GM12878 (cell line): ENCODE results near the gene PLXNA4. TPM values are rescaled to one million over a fixed set of nuclear protein-coding genes. Genes with fewer than 3 reads are reported as not detected.

ENCODE experiments used
- ATAC-seq: fragments of 200-7000 bp; cut with Tn5 transposase; 3 replicates; pipeline ENCODE4 v1.9.1; 2020; ENCODE audit warnings: mild to moderate bottlenecking, moderate library complexity
- BruUV-seq: library from RNA; stranded (reverse); fragments of 400-500 nt; replicated peaks from 2 replicates; lab custom pipeline; 2021; lab: Mats Ljungman, UMichigan
- CTCF ChIA-PET: fragments of 300-600 bp; sonication (Branson Sonifier 250); formaldehyde crosslinking; extraction: SDS; loops from one replicate; lab custom pipeline; 2021; ENCODE audit warnings: inconsistent platforms; lab: Yijun Ruan, JAX
- POLR2A ChIA-PET: fragments of 350-600 bp; formaldehyde crosslinking; extraction: SDS; loops from one replicate; lab custom pipeline; 2021; ENCODE audit warnings: inconsistent platforms; lab: Charles Lee
- RAD21 ChIA-PET: fragments of 300-600 bp; sonication (Branson Sonifier 250); formaldehyde crosslinking; loops from one replicate; lab custom pipeline; 2023; ENCODE audit warnings: antibody characterized with exemption; ENCODE audit not compliant: unreplicated experiment; lab: Charles Lee
- SMC1A ChIA-PET: fragments of 300-600 bp; sonication (Branson Sonifier 250); formaldehyde crosslinking; loops from one replicate; lab custom pipeline; 2023; ENCODE audit not compliant: unreplicated experiment, uncharacterized antibody; lab: Charles Lee
- DNase-seq: peaks from one replicate; pipeline ENCODE4 v3.0.0-alpha.2; 2011; ENCODE audit warnings: low read depth, low spot score
- FAIRE-seq: peaks from 3 replicates; lab custom pipeline; 2011; peaks lifted over from hg19 to GRCh38; lab: Jason Lieb, UNC
- H2AFZ ChIP-seq: 2 replicates; pipeline ENCODE4 v1.6.0; 2011; ENCODE audit warnings: low read depth, low read length, control low read depth; ENCODE audit not compliant: control insufficient read depth
- H3K27ac ChIP-seq: 2 replicates; pipeline ENCODE4 v1.5.1; 2011; ENCODE audit warnings: control low read depth; ENCODE audit not compliant: control insufficient read depth, insufficient read depth
- H3K27me3 ChIP-seq, 2 experiments: replicated peaks in 1 of 2; 2 replicates each; pipeline versions ENCODE4 v1.6.0 to v1.6.1; 2011; ENCODE audit warnings: low read length in 1 of 2; ENCODE audit not compliant: control insufficient read depth in 2 of 2, insufficient read depth in 2 of 2
- H3K36me3 ChIP-seq, 2 experiments: 2 replicates each; pipeline ENCODE4 v1.5.1; 2011; ENCODE audit warnings: low read length in 1 of 2; ENCODE audit not compliant: control insufficient read depth in 2 of 2, insufficient read depth in 2 of 2
- H3K4me1 ChIP-seq: 2 replicates; pipeline ENCODE4 v1.6.1; 2011; ENCODE audit warnings: mild to moderate bottlenecking, low read length, moderate library complexity, mixed read lengths; ENCODE audit not compliant: control insufficient read depth, insufficient read depth
- H3K4me2 ChIP-seq: 2 replicates; pipeline ENCODE4 v1.6.0; 2011; ENCODE audit warnings: control low read depth; ENCODE audit not compliant: control insufficient read depth, insufficient read depth
- H3K4me3 ChIP-seq: fragments of 200-600 bp; sonication (generic); 2 replicates; pipeline ENCODE4 v1.5.1; 2016
- H3K79me2 ChIP-seq: 2 replicates; pipeline ENCODE4 v1.6.0; 2011; ENCODE audit warnings: low read length; ENCODE audit not compliant: control insufficient read depth, insufficient read depth
- H3K9ac ChIP-seq: 2 replicates; pipeline ENCODE4 v1.8.0; 2011; ENCODE audit warnings: low read length, control low read depth, mixed read lengths; ENCODE audit not compliant: control insufficient read depth, insufficient read depth
- H3K9me3 ChIP-seq: replicated peaks from 3 replicates; pipeline ENCODE4 v1.5.1; 2011; ENCODE audit warnings: mild to moderate bottlenecking, low read length; ENCODE audit not compliant: control insufficient read depth, insufficient read depth
- H4K20me1 ChIP-seq: 2 replicates; pipeline ENCODE4 v1.6.0; 2011; ENCODE audit not compliant: control insufficient read depth, insufficient read depth
- ASH2L ChIP-seq: fragments of 300-600, 200-600 bp; sonication (generic); IDR thresholded peaks from 2 replicates; pipeline ENCODE4 v1.6.1; 2017; ENCODE audit warnings: low read depth, mild to moderate bottlenecking, borderline replicate concordance
- CREB1 ChIP-seq: IDR thresholded peaks from 2 replicates; pipeline ENCODE4 v1.6.1; 2012; ENCODE audit warnings: low read depth, mild to moderate bottlenecking, inconsistent platforms
- DPF2 ChIP-seq: fragments of 450-650 bp; IDR thresholded peaks from 2 replicates; pipeline ENCODE4 v1.6.1; 2017; ENCODE audit warnings: mild to moderate bottlenecking
- E4F1 ChIP-seq: fragments of 450-650 bp; IDR thresholded peaks from 2 replicates; pipeline ENCODE4 v1.6.1; 2018; ENCODE audit warnings: borderline replicate concordance, mild to moderate bottlenecking; ENCODE audit not compliant: partially characterized antibody
- ESRRA ChIP-seq: IDR thresholded peaks from 2 replicates; pipeline ENCODE4 v1.6.1; 2012; ENCODE audit warnings: mild to moderate bottlenecking, low read length, improper control_type of control experiment
- FOS ChIP-seq: IDR thresholded peaks from 3 replicates; pipeline ENCODE4 v1.6.1; 2011; ENCODE audit warnings: borderline replicate concordance; ENCODE audit not compliant: insufficient read length; ENCODE audit errors: extremely low read depth
- HDAC2 ChIP-seq: fragments of 200-600 bp; sonication (generic); IDR thresholded peaks from 2 replicates; pipeline ENCODE4 v1.6.1; 2017
- IKZF2 ChIP-seq, 2 experiments: fragments of 450-650 bp; IDR thresholded peaks; 2 replicates each; pipeline ENCODE4 v1.6.1; 2017; ENCODE audit warnings: mild to moderate bottlenecking in 2 of 2, moderate library complexity in 2 of 2
- IRF4 ChIP-seq: IDR thresholded peaks from 2 replicates; pipeline ENCODE4 v1.6.1; 2011; ENCODE audit warnings: low read depth, low read length
- MEF2B ChIP-seq: fragments of 450-650 bp; IDR thresholded peaks from 2 replicates; pipeline ENCODE4 v1.6.1; 2018; ENCODE audit warnings: mild to moderate bottlenecking, moderate library complexity; ENCODE audit not compliant: partially characterized antibody, poor library complexity, severe bottlenecking
- MLLT1 ChIP-seq: fragments of 450-650 bp; IDR thresholded peaks from 2 replicates; pipeline ENCODE4 v1.6.1; 2016; ENCODE audit warnings: mild to moderate bottlenecking
- NFYB ChIP-seq: IDR thresholded peaks from 2 replicates; pipeline ENCODE4 v1.6.1; 2011; ENCODE audit warnings: low read depth, mild to moderate bottlenecking, low read length, improper control_type of control experiment, moderate library complexity; ENCODE audit not compliant: insufficient read depth
- RCOR1 ChIP-seq: conservative IDR thresholded peaks from 2 replicates; pipeline ENCODE4 v1.6.1; 2012; ENCODE audit warnings: low read depth, low read length, improper control_type of control experiment
- RFX5 ChIP-seq: IDR thresholded peaks from 2 replicates; pipeline ENCODE4 v1.6.1; 2011; ENCODE audit warnings: low read depth, low read length, improper control_type of control experiment
- SRF ChIP-seq, 2 experiments: IDR thresholded peaks; 2 replicates each; pipeline ENCODE4 v1.6.1; 2011; ENCODE audit warnings: low read depth in 2 of 2, low read length in 2 of 2, mild to moderate bottlenecking in 1 of 2, moderate library complexity in 1 of 2
- TARDBP ChIP-seq: IDR thresholded peaks from 2 replicates; pipeline ENCODE4 v1.6.1; 2016; ENCODE audit warnings: borderline replicate concordance
- TBL1XR1 ChIP-seq: IDR thresholded peaks from 2 replicates; pipeline ENCODE4 v1.6.1; 2012; ENCODE audit warnings: low read depth, low read length, improper control_type of control experiment
- ZBTB40 ChIP-seq: fragments of 450-650 bp; IDR thresholded peaks from 2 replicates; pipeline ENCODE4 v1.6.1; 2016; ENCODE audit warnings: mild to moderate bottlenecking, moderate library complexity, borderline replicate concordance
- WGBS: methylation state at CpG from one replicate; pipeline ENCODE4 v1.1.6; 2016; ENCODE audit warnings: low lambda C conversion rate; ENCODE audit not compliant: insufficient replicate concordance, insufficient coverage; ENCODE audit errors: missing lambda C conversion rate; 5-methylcytosine and 5-hydroxymethylcytosine counted together
- in situ Hi-C: fragments of 300-500 bp; cut with MboI; formaldehyde crosslinking; loops from 9 replicates; pipeline ENCODE4 v1.14.3; 2018; ENCODE audit warnings: mixed read lengths
- intact Hi-C: fragments of 100-400 bp; cut with micrococcal nuclease; formaldehyde crosslinking; loops from one replicate; pipeline ENCODE4 v1.14.2; 2022; ENCODE audit not compliant: unreplicated experiment
- polyA plus RNA-seq, 11 experiments: library from polyadenylated mRNA; depleted of rRNA in 4 of 11; unstranded in 6 of 11; stranded (reverse) in 5 of 11; fragments of >200 nt; fragmentation: Nextera tagmentation in 4 of 11; fragmentation: Illumina TruSeq in 1 of 11; extraction: Ambion mirVana in 4 of 11; extraction: Trizol in 1 of 11; gene quantifications; 1 replicate in 1 of 11; 2 replicates in 10 of 11; pipeline versions ENCODE4 v1.2.1 to v1.2.3, GENCODE V29; 2011 to 2016; ENCODE audit warnings: inconsistent platforms in 2 of 11, missing spikeins in 2 of 11, low read depth in 1 of 11
- total RNA-seq, 4 experiments: library from RNA; depleted of rRNA in 3 of 4; stranded (reverse); fragments of >200 nt in 3 of 4; fragmentation: Illumina TruSeq in 1 of 4; extraction: Trizol in 1 of 4; gene quantifications; 2 replicates each; pipeline versions ENCODE4 v1.2.1 to v1.2.3, GENCODE V29; 2013 to 2021

Gene PLXNA4
- total and polyA plus RNA-seq, 10 of the 15 experiments (the other 5 are each of a cell fraction or from before 2014, with no cell fraction given), result 0.03 TPM; not detected in 9

- intact Hi-C loops, result no loop called here
- FAIRE-seq, result no peak
- SMC1A ChIA-PET, result no interaction called here
These were observed 313.1 kb downstream of the PLXNA4 start for GRCh38 chr7:132263151-132263550.

More at GRCh38 chr7:132263151-132263550, 313.1 kb downstream of the PLXNA4 start:
- in situ Hi-C loops, result no loop called here
- Histone ChIP-seq H2AFZ (no peak overlapping the region), H3K79me2 (no peaks in the 10 kb centered on the region), H3K9ac (no peak overlapping the region), H3K27ac (no peak overlapping the region), H3K36me3 (no peaks in the 10 kb centered on the region), H3K4me1 (no peaks in the 10 kb centered on the region), H3K9me3 (no peaks in the 10 kb centered on the region), H4K20me1 (no peaks in the 10 kb centered on the region), H3K27me3 (no peaks in the 10 kb centered on the region), H3K4me2 (no peak overlapping the region), H3K4me3 (no peak overlapping the region)
- no peak for TF ChIP-seq ASH2L
- no peak for TF ChIP-seq ESRRA
- no peak for TF ChIP-seq FOS
- no peak for TF ChIP-seq SRF (IDR thresholded peaks at IDR 0.05; ENCODE audit: low read depth in 2 of 2, low read length in 2 of 2)
- no peak for TF ChIP-seq RFX5
- TF ChIP-seq TARDBP, result no peak
- TF ChIP-seq RCOR1, result no peak
- TF ChIP-seq IRF4, result no peak
- TF ChIP-seq MLLT1, result no peak
- no peak for TF ChIP-seq ZBTB40
- no peak for TF ChIP-seq MEF2B
- no peak for TF ChIP-seq IKZF2 (IDR thresholded peaks at IDR 0.05)
- no peak for TF ChIP-seq CREB1
- TF ChIP-seq HDAC2, result no peak
- no peak for TF ChIP-seq DPF2
- TF ChIP-seq E4F1, result no peak
- TF ChIP-seq TBL1XR1, result no peak
- TF ChIP-seq NFYB, result no peak
- DNase-seq (no peak), ATAC-seq (no peak)
- ChIA-PET RAD21 (no interaction called here), CTCF (no interaction called here), POLR2A (no interaction called here)
- no TSS peak for BruUV-seq
- 11% methylated on average over 4 of the region's 4 CpGs for WGBS
